ENCODE results near the gene ZNF365.

- TF ChIP-seq POLR2A (IDR thresholded peaks at IDR 0.05) = no peak
- TF ChIP-seq POLR2AphosphoS5 (IDR thresholded peaks at IDR 0.05; ENCODE audit: insufficient read depth in 1 of 2, low read depth in 1 of 2) = no peak
- TF ChIP-seq CTCF (IDR thresholded peaks at IDR 0.05) = no peak
Measured at GRCh38 chr10:62379394-62379793, 5.2 kb downstream of the ZNF365 start.

Data from vagina (tissue), 2 donors.